ENCODE measurements around the gene NCKAP5L.

Gene NCKAP5L

GRCh38 chr12:49796606-49797448, 31.4 kb downstream of the NCKAP5L start:
- Histone ChIP-seq H2AFZ (ENCODE audit: low read depth, low read length) (no peak overlapping the region), H3K36me3 (ENCODE audit: insufficient read depth, low read length) (peaks cover 70% of the 10 kb centered on the region), H3K4me3 (ENCODE audit: low read length) (no peak overlapping the region), H3K9me3 (ENCODE audit: low read length) (no peaks in the 10 kb centered on the region), H3K4me1 (ENCODE audit: insufficient read depth, low read length) (no peaks in the 10 kb centered on the region), H3K27me3 (ENCODE audit: insufficient read depth, low read length) (no peaks in the 10 kb centered on the region)

GRCh38 chr12:49796155-49796554, 32.1 kb downstream of the NCKAP5L start:
- no peaks in the 10 kb centered on the region for H3K27me3 ChIP-seq (ENCODE audit: insufficient read depth, low read length)
- H3K4me1 ChIP-seq (ENCODE audit: insufficient read depth, low read length), result no peaks in the 10 kb centered on the region
- H3K9me3 ChIP-seq (ENCODE audit: low read length), result no peaks in the 10 kb centered on the region
- peaks cover 63% of the 10 kb centered on the region for H3K36me3 ChIP-seq (ENCODE audit: insufficient read depth, low read length)
- no peak overlapping the region for H2AFZ ChIP-seq (ENCODE audit: low read depth, low read length)
- no peak overlapping the region for H3K4me3 ChIP-seq (ENCODE audit: low read length)

- no peak overlapping the region for H2AFZ ChIP-seq (ENCODE audit: low read depth, low read length)
- peaks cover 63% of the 10 kb centered on the region for H3K36me3 ChIP-seq (ENCODE audit: insufficient read depth, low read length)
- H3K4me3 ChIP-seq (ENCODE audit: low read length), result no peak overlapping the region
- no peaks in the 10 kb centered on the region for H3K9me3 ChIP-seq (ENCODE audit: low read length)
- no peaks in the 10 kb centered on the region for H3K4me1 ChIP-seq (ENCODE audit: insufficient read depth, low read length)
- no peaks in the 10 kb centered on the region for H3K27me3 ChIP-seq (ENCODE audit: insufficient read depth, low read length)
Measured at GRCh38 chr12:49795654-49796105, 32.5 kb downstream of the NCKAP5L start.

- Histone ChIP-seq H3K9me3 (ENCODE audit: low read length) (no peaks in the 10 kb centered on the region), H3K4me3 (ENCODE audit: low read length) (no peak overlapping the region), H2AFZ (ENCODE audit: low read depth, low read length) (no peak overlapping the region), H3K4me1 (ENCODE audit: insufficient read depth, low read length) (no peaks in the 10 kb centered on the region), H3K27me3 (ENCODE audit: insufficient read depth, low read length) (no peaks in the 10 kb centered on the region), H3K36me3 (ENCODE audit: insufficient read depth, low read length) (peaks cover 58% of the 10 kb centered on the region)
Measured at GRCh38 chr12:49794811-49795653, 33.2 kb downstream of the NCKAP5L start.

GRCh38 chr12:49794021-49794420, 34.2 kb downstream of the NCKAP5L start:
- H2AFZ ChIP-seq (ENCODE audit: low read depth, low read length), result no peak overlapping the region
- H3K4me3 ChIP-seq (ENCODE audit: low read length), result no peak overlapping the region
- H3K9me3 ChIP-seq (ENCODE audit: low read length), result no peaks in the 10 kb centered on the region
- no peaks in the 10 kb centered on the region for H3K27me3 ChIP-seq (ENCODE audit: insufficient read depth, low read length)
- H3K36me3 ChIP-seq (ENCODE audit: insufficient read depth, low read length), result peaks cover 58% of the 10 kb centered on the region
- no peaks in the 10 kb centered on the region for H3K4me1 ChIP-seq (ENCODE audit: insufficient read depth, low read length)

GRCh38 chr12:49793620-49794019, 34.6 kb downstream of the NCKAP5L start:
- no peak overlapping the region for H2AFZ ChIP-seq (ENCODE audit: low read depth, low read length)
- no peaks in the 10 kb centered on the region for H3K4me1 ChIP-seq (ENCODE audit: insufficient read depth, low read length)
- H3K36me3 ChIP-seq (ENCODE audit: insufficient read depth, low read length), result peaks cover 57% of the 10 kb centered on the region
- H3K27me3 ChIP-seq (ENCODE audit: insufficient read depth, low read length), result no peaks in the 10 kb centered on the region
- H3K9me3 ChIP-seq (ENCODE audit: low read length), result no peaks in the 10 kb centered on the region
- no peak overlapping the region for H3K4me3 ChIP-seq (ENCODE audit: low read length)

GRCh38 chr12:49792976-49793580, 35.1 kb downstream of the NCKAP5L start:
- H2AFZ ChIP-seq (ENCODE audit: low read depth, low read length), result no peak overlapping the region
- no peaks in the 10 kb centered on the region for H3K9me3 ChIP-seq (ENCODE audit: low read length)
- H3K4me1 ChIP-seq (ENCODE audit: insufficient read depth, low read length), result no peaks in the 10 kb centered on the region
- H3K36me3 ChIP-seq (ENCODE audit: insufficient read depth, low read length), result peaks cover 51% of the 10 kb centered on the region
- no peak overlapping the region for H3K4me3 ChIP-seq (ENCODE audit: low read length)
- no peaks in the 10 kb centered on the region for H3K27me3 ChIP-seq (ENCODE audit: insufficient read depth, low read length)

- no peak overlapping the region for H2AFZ ChIP-seq (ENCODE audit: low read depth, low read length)
- no peak overlapping the region for H3K4me3 ChIP-seq (ENCODE audit: low read length)
- H3K27me3 ChIP-seq (ENCODE audit: insufficient read depth, low read length), result no peaks in the 10 kb centered on the region
- no peaks in the 10 kb centered on the region for H3K9me3 ChIP-seq (ENCODE audit: low read length)
- H3K4me1 ChIP-seq (ENCODE audit: insufficient read depth, low read length), result no peaks in the 10 kb centered on the region
- H3K36me3 ChIP-seq (ENCODE audit: insufficient read depth, low read length), result peaks cover 44% of the 10 kb centered on the region
Measured at GRCh38 chr12:49792181-49792970, 35.8 kb downstream of the NCKAP5L start.

- H3K4me3 ChIP-seq (ENCODE audit: low read length), result no peak overlapping the region
- H3K4me1 ChIP-seq (ENCODE audit: insufficient read depth, low read length), result no peaks in the 10 kb centered on the region
- H2AFZ ChIP-seq (ENCODE audit: low read depth, low read length), result no peak overlapping the region
- H3K9me3 ChIP-seq (ENCODE audit: low read length), result no peaks in the 10 kb centered on the region
- peaks cover 39% of the 10 kb centered on the region for H3K36me3 ChIP-seq (ENCODE audit: insufficient read depth, low read length)
- H3K27me3 ChIP-seq (ENCODE audit: insufficient read depth, low read length), result no peaks in the 10 kb centered on the region
Measured at GRCh38 chr12:49791700-49792099, 36.5 kb downstream of the NCKAP5L start.

GRCh38 chr12:49790741-49791555, 37.3 kb downstream of the NCKAP5L start:
- no peaks in the 10 kb centered on the region for H3K4me1 ChIP-seq (ENCODE audit: insufficient read depth, low read length)
- H3K4me3 ChIP-seq (ENCODE audit: low read length), result no peak overlapping the region
- no peak overlapping the region for H2AFZ ChIP-seq (ENCODE audit: low read depth, low read length)
- no peaks in the 10 kb centered on the region for H3K27me3 ChIP-seq (ENCODE audit: insufficient read depth, low read length)
- H3K9me3 ChIP-seq (ENCODE audit: low read length), result no peaks in the 10 kb centered on the region
- H3K36me3 ChIP-seq (ENCODE audit: insufficient read depth, low read length), result peaks cover 33% of the 10 kb centered on the region

GRCh38 chr12:49789992-49790391, 38.2 kb downstream of the NCKAP5L start:
- peaks cover 24% of the 10 kb centered on the region for H3K36me3 ChIP-seq (ENCODE audit: insufficient read depth, low read length)
- no peaks in the 10 kb centered on the region for H3K4me1 ChIP-seq (ENCODE audit: insufficient read depth, low read length)
- no peak overlapping the region for H2AFZ ChIP-seq (ENCODE audit: low read depth, low read length)

GRCh38 chr12:49787672-49788071, 40.5 kb downstream of the NCKAP5L start:
- H3K9me3 ChIP-seq (ENCODE audit: low read length), result no peaks in the 10 kb centered on the region
- no peak overlapping the region for H3K4me3 ChIP-seq (ENCODE audit: low read length)
- H2AFZ ChIP-seq (ENCODE audit: low read depth, low read length), result no peak overlapping the region
- no peaks in the 10 kb centered on the region for H3K27me3 ChIP-seq (ENCODE audit: insufficient read depth, low read length)
- H3K36me3 ChIP-seq (ENCODE audit: insufficient read depth, low read length), result peaks cover 8% of the 10 kb centered on the region
- peaks cover 14% of the 10 kb centered on the region for H3K4me1 ChIP-seq (ENCODE audit: insufficient read depth, low read length)

More at GRCh38 chr12:49789992-49790391, 38.2 kb downstream of the NCKAP5L start:
- Histone ChIP-seq H3K27me3 (ENCODE audit: insufficient read depth, low read length) (no peaks in the 10 kb centered on the region), H3K9me3 (ENCODE audit: low read length) (no peaks in the 10 kb centered on the region), H3K4me3 (ENCODE audit: low read length) (no peak overlapping the region)
